ENCODE measurements around the gene FMN1. TPM values are rescaled to one million over a fixed set of nuclear protein-coding genes. Genes with fewer than 3 reads are reported as not detected.

FMN1 gene
- polyA plus RNA-seq, 2 of the 4 experiments (the other 2 are of a cell fraction), result 0.53 to 2.2 TPM

GRCh38 chr15:33201491-33202231 is 7.1 kb upstream of the FMN1 start (continued):
- TF ChIP-seq ZC3H11A (IDR thresholded peaks at IDR 0.05) (no peak), FOSB (CRISPR knock-in tag; IDR thresholded peaks at IDR 0.05) (no peak), BHLHE40 (IDR thresholded peaks at IDR 0.05; ENCODE audit: low read depth, low read length) (no peak), HOXB13 (CRISPR knock-in tag; IDR thresholded peaks at IDR 0.05; ENCODE audit: low read depth) (no peak), CTCF (IDR thresholded peaks at IDR 0.05) (peak; percentile 51), ATOH8 (CRISPR knock-in tag; IDR thresholded peaks at IDR 0.05; ENCODE audit: low read depth) (0 out of 2 replicates have a peak, but pooled peaks have one; percentile 30), RARB (CRISPR knock-in tag; IDR thresholded peaks at IDR 0.05) (no peak), TFCP2L1 (CRISPR knock-in tag; IDR thresholded peaks at IDR 0.05) (no peak), REST (IDR thresholded peaks at IDR 0.05) (no peak), HMGXB4 (CRISPR knock-in tag; IDR thresholded peaks at IDR 0.05; ENCODE audit: borderline replicate concordance) (no peak), JUN (IDR thresholded peaks at IDR 0.05) (peak in 1 of 2 experiments; percentile 37; a peak in 1 of 5 replicates), SREBF2 (IDR thresholded peaks at IDR 0.05) (no peak), KDM1A (IDR thresholded peaks at IDR 0.05; ENCODE audit: low read depth) (no peak), E2F6 (IDR thresholded peaks at IDR 0.05; ENCODE audit: borderline replicate concordance, low read depth) (no peak), USF2 (IDR thresholded peaks at IDR 0.05) (no peak), RNF2 (IDR thresholded peaks at IDR 0.05; ENCODE audit: borderline replicate concordance, low read depth) (no peak), HEYL (CRISPR knock-in tag; IDR thresholded peaks at IDR 0.05) (no peak), RAD21 (conservative IDR thresholded peaks at IDR 0.05 in 1 of 2, IDR thresholded peaks at IDR 0.05 in 1 of 2) (peak; percentile 8 to 38; a peak in 2 of 5 replicates), NFE2L2 (conservative IDR thresholded peaks at IDR 0.05; ENCODE audit: low read length) (peak; percentile 62), EHMT2 (IDR thresholded peaks at IDR 0.05; ENCODE audit: low read depth) (no peak), CHD4 (IDR thresholded peaks at IDR 0.05; ENCODE audit: borderline replicate concordance) (no peak), HOXB5 (CRISPR knock-in tag; IDR thresholded peaks at IDR 0.05) (no peak; the same call in 1 of the 2 replicates), HOXA7 (CRISPR knock-in tag; IDR thresholded peaks at IDR 0.05) (no peak), BCL3 (IDR thresholded peaks at IDR 0.05) (0 out of 3 replicates have a peak, but pooled peaks have one; percentile 24), POLR2AphosphoS2 (conservative IDR thresholded peaks at IDR 0.05; ENCODE audit: low read length) (no peak), KDM5A (IDR thresholded peaks at IDR 0.05) (no peak), MAZ (IDR thresholded peaks at IDR 0.05; ENCODE audit: borderline replicate concordance, low read depth, low read length) (no peak), MAFK (IDR thresholded peaks at IDR 0.05; ENCODE audit: partially characterized antibody) (peak; percentile 97), EHF (CRISPR knock-in tag; IDR thresholded peaks at IDR 0.05) (no peak), NPAS2 (CRISPR knock-in tag; IDR thresholded peaks at IDR 0.05; ENCODE audit: borderline replicate concordance) (no peak), HDAC2 (IDR thresholded peaks at IDR 0.05) (no peak)

Data from A549 (cell line).